DOHH2 (cell line): ENCODE data around the gene KCNK7.

Experiments
- EZH2phosphoT487 ChIP-seq: fragments of 200-600 bp; sonication (generic); IDR thresholded peaks from 2 replicates; pipeline ENCODE4 v1.6.1; 2017; ENCODE audit warnings: borderline replicate concordance, mild to moderate bottlenecking, antibody characterized with exemption, low read length, moderate library complexity, mixed read lengths
- TF ChIP-seq, protein P1 (sequence below): fragments of 200-600 bp; sonication (generic); IDR thresholded peaks from one replicate; pipeline ENCODE4 v1.5.1; 2014; ENCODE audit warnings: antibody characterized with exemption, mild to moderate bottlenecking, low read depth, low read length; ENCODE audit not compliant: poor library complexity, severe bottlenecking

DNA sequence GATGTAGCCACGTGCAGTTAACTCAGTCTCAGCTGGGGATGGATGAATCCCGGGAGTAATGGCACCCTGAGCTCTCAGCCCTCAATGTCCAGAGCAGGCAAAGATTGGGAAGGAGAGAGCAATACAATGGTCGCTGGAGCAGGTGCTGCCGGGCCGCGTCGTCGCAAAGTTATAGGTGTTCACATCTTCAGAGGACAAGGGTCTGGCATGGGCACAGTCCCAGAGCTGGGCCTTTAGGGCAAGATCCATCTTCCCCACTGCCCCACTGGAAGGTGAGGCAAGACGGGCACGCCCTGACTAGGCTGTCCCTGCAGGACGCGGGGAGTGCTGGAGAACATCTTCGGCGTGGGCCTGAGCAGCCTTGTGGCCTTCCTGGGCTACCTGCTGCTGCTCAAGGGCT, 27.6 kb upstream of the KCNK7 start:
- TF ChIP-seq, protein P1, sequence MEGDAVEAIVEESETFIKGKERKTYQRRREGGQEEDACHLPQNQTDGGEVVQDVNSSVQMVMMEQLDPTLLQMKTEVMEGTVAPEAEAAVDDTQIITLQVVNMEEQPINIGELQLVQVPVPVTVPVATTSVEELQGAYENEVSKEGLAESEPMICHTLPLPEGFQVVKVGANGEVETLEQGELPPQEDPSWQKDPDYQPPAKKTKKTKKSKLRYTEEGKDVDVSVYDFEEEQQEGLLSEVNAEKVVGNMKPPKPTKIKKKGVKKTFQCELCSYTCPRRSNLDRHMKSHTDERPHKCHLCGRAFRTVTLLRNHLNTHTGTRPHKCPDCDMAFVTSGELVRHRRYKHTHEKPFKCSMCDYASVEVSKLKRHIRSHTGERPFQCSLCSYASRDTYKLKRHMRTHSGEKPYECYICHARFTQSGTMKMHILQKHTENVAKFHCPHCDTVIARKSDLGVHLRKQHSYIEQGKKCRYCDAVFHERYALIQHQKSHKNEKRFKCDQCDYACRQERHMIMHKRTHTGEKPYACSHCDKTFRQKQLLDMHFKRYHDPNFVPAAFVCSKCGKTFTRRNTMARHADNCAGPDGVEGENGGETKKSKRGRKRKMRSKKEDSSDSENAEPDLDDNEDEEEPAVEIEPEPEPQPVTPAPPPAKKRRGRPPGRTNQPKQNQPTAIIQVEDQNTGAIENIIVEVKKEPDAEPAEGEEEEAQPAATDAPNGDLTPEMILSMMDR = no peak
- TF ChIP-seq EZH2phosphoT487 = no peak
